Measurements from ENCODE around the gene ERF. TPM values are rescaled to one million over a fixed set of nuclear protein-coding genes. Genes with fewer than 3 reads are reported as not detected.

The ERF gene
- total and polyA plus RNA-seq, 2 donors (not counting 3 experiments of a cell fraction or from before 2014, with no cell fraction given) = 102 to 117 TPM

DNA sequence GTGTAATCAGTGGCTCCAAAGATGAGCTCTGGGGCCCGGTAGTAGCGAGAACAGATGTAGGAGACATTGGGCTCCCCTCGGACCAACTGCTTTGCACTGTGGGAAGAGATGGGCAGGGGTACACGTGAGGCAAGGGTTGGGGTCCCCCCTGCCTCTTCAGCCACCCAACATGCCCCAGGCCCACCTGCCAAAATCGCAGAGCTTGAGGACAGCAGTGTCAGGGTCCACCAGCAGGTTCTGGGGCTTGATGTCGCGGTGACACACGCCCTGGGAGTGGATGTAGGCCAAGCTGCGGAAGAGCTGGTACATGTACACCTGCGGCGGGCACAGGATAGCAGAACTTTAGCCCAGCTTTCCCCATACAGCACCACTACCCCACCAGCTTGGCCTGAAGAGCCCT is 20.6 kb downstream of the ERF start:
- TF ChIP-seq EZH2 (IDR thresholded peaks at IDR 0.05; ENCODE audit: borderline replicate concordance, low read depth, low read length, severe bottlenecking) (no peak), FOS (IDR thresholded peaks at IDR 0.05; ENCODE audit: borderline replicate concordance, insufficient read depth, low read length) (no peak), POLR2AphosphoS5 (IDR thresholded peaks at IDR 0.05; ENCODE audit: insufficient read depth, low read depth, low read length) (no peak), GATA2 (IDR thresholded peaks at IDR 0.05; ENCODE audit: insufficient read depth, insufficient read length, low read depth, low read length) (no peak), MYC (IDR thresholded peaks at IDR 0.05; ENCODE audit: low read depth, low read length) (no peak), JUN (IDR thresholded peaks at IDR 0.05; ENCODE audit: borderline replicate concordance, insufficient read depth, insufficient read length, low read depth) (no peak), POLR2A (IDR thresholded peaks at IDR 0.05; ENCODE audit: low read depth, low read length) (no peak)
- TF ChIP-seq, protein P1, sequence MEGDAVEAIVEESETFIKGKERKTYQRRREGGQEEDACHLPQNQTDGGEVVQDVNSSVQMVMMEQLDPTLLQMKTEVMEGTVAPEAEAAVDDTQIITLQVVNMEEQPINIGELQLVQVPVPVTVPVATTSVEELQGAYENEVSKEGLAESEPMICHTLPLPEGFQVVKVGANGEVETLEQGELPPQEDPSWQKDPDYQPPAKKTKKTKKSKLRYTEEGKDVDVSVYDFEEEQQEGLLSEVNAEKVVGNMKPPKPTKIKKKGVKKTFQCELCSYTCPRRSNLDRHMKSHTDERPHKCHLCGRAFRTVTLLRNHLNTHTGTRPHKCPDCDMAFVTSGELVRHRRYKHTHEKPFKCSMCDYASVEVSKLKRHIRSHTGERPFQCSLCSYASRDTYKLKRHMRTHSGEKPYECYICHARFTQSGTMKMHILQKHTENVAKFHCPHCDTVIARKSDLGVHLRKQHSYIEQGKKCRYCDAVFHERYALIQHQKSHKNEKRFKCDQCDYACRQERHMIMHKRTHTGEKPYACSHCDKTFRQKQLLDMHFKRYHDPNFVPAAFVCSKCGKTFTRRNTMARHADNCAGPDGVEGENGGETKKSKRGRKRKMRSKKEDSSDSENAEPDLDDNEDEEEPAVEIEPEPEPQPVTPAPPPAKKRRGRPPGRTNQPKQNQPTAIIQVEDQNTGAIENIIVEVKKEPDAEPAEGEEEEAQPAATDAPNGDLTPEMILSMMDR (IDR thresholded peaks at IDR 0.05; ENCODE audit: extremely low read depth in 1 of 2, insufficient read depth in 1 of 2, low read depth in 1 of 2, low read length in 2 of 2) = no peak
- TF ChIP-seq, protein P2, sequence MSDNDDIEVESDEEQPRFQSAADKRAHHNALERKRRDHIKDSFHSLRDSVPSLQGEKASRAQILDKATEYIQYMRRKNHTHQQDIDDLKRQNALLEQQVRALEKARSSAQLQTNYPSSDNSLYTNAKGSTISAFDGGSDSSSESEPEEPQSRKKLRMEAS (IDR thresholded peaks at IDR 0.05; ENCODE audit: insufficient read depth, insufficient read length) = no peak
- intact Hi-C loops (cut with micrococcal nuclease) (no loop called here), dilution Hi-C loops (cut with MboI; ENCODE audit: extremely low pct_ligation_motif_present, low sequenced_read_pairs) (no loop called here)
- no peaks in the 10 kb centered on the region for H4K20me1 ChIP-seq (replicated peaks; ENCODE audit: control insufficient read depth, extremely low read depth, insufficient read depth, low read length)
- H3K9ac ChIP-seq (replicated peaks; ENCODE audit: extremely low read depth, insufficient read depth, low read length) = no peak overlapping the region
- no peak for FAIRE-seq
- no peak overlapping the region for H3K27ac ChIP-seq (ENCODE audit: insufficient read depth, low read depth, low read length)
- no peak overlapping the region for H3K4me3 ChIP-seq (replicated peaks in 1 of 3; ENCODE audit: insufficient read depth in 1 of 3, low read depth in 1 of 3, low read length in 3 of 3)
- no peaks in the 10 kb centered on the region for H3K9me1 ChIP-seq (replicated peaks; ENCODE audit: control insufficient read depth, extremely low read depth, insufficient read depth, low read length)
- no TSS peak for BruUV-seq (replicated peaks)
- CTCF ChIA-PET = interaction anchor here (1.2 kb wide), 1 partner anchor 126 kb away, joined by 4 read pairs; no protein-coding TSS in a partner anchor
- no peaks in the 10 kb centered on the region for H3K4me1 ChIP-seq (ENCODE audit: control insufficient read depth, extremely low read depth, insufficient read depth, low read length)
- no peaks in the 10 kb centered on the region for H3K27me3 ChIP-seq (ENCODE audit: control insufficient read depth in 2 of 2, insufficient read depth in 2 of 2, low read length in 2 of 2)
- H3K36me3 ChIP-seq (ENCODE audit: control insufficient read depth in 2 of 2, extremely low read depth in 1 of 2, insufficient read depth in 2 of 2, low read length in 2 of 2) = peaks cover 12 to 54% of the 10 kb centered on the region in 2 experiments
- no peaks in the 10 kb centered on the region for H3K9me3 ChIP-seq (replicated peaks; ENCODE audit: control insufficient read depth, insufficient read depth, low read length)
- POLR2A ChIA-PET = interaction anchor here (1.8 kb wide), 1 partner anchor 9 kb away, joined by 3 read pairs; no protein-coding TSS in a partner anchor
- DNase-seq (ENCODE audit: low read depth, low spot score) = no peak
- no peak overlapping the region for H2AFZ ChIP-seq (ENCODE audit: low read depth, low read length)
- H3K4me2 ChIP-seq (ENCODE audit: insufficient read depth, low read length) = no peak overlapping the region
- H3K79me2 ChIP-seq (ENCODE audit: control insufficient read depth, insufficient read depth, low read length) = peaks cover 9% of the 10 kb centered on the region
